H1 (cell line): ENCODE measurements around the gene IL1RAPL1. TPM values are rescaled to one million over a fixed set of nuclear protein-coding genes. Genes with fewer than 3 reads are reported as not detected.

Experiments used
- CTCF ChIA-PET: fragments of 300-600 bp; sonication (Branson Sonifier 250); formaldehyde crosslinking; loops from one replicate; lab custom pipeline; 2021; ENCODE audit not compliant: partially characterized antibody; lab: Charles Lee
- POLR2A ChIA-PET: fragments of 300-600 bp; sonication (Branson Sonifier 250); formaldehyde crosslinking; loops from one replicate; lab custom pipeline; 2021; ENCODE audit warnings: inconsistent platforms; ENCODE audit not compliant: partially characterized antibody; lab: Charles Lee
- DNase-seq, 2 experiments: peaks; one replicate each; pipeline versions ENCODE4 v3.0.0 to v3.0.0-alpha.2; 2010 to 2022; ENCODE audit warnings: low spot score in 2 of 2, low read depth in 1 of 2, mixed read lengths in 1 of 2
- FAIRE-seq: peaks from 2 replicates; lab custom pipeline; 2011; peaks lifted over from hg19 to GRCh38; lab: Jason Lieb, UNC
- H2AFZ ChIP-seq: 2 replicates; pipeline ENCODE4 v1.8.1; 2012; ENCODE audit warnings: low read length, inconsistent platforms
- H2AK5ac ChIP-seq: 2 replicates; pipeline ENCODE4 v1.6.1; 2013; ENCODE audit warnings: low read depth, low read length
- H2BK120ac ChIP-seq: replicated peaks from 2 replicates; pipeline ENCODE3; 2013; ENCODE audit warnings: low read depth, low read length, inconsistent platforms
- H2BK12ac ChIP-seq: 2 replicates; pipeline ENCODE4 v1.6.1; 2013; ENCODE audit warnings: low read depth, low read length
- H2BK15ac ChIP-seq: 2 replicates; pipeline ENCODE4 v1.6.1; 2013; ENCODE audit warnings: low read length
- H2BK20ac ChIP-seq: 2 replicates; pipeline ENCODE4 v1.6.1; 2013; ENCODE audit warnings: low read length
- H2BK5ac ChIP-seq: 2 replicates; pipeline ENCODE4 v1.6.1; 2013; ENCODE audit warnings: low read depth, low read length
- H3K14ac ChIP-seq: 2 replicates; pipeline ENCODE4 v1.6.1; 2013; ENCODE audit warnings: inconsistent platforms; ENCODE audit not compliant: insufficient read length
- H3K18ac ChIP-seq: 2 replicates; pipeline ENCODE4 v1.6.1; 2013; ENCODE audit warnings: low read length; ENCODE audit errors: extremely low read depth
- H3K23ac ChIP-seq: 2 replicates; pipeline ENCODE4 v1.6.1; 2013; ENCODE audit warnings: inconsistent platforms; ENCODE audit not compliant: insufficient read length
- H3K23me2 ChIP-seq: 2 replicates; pipeline ENCODE4 v1.6.1; 2013; ENCODE audit warnings: low read depth, low read length
- H3K27ac ChIP-seq: 2 replicates; pipeline ENCODE4 v1.6.1; 2011; ENCODE audit warnings: low read depth, low read length, inconsistent platforms
- H3K27me3 ChIP-seq, 4 experiments: replicated peaks in 1 of 4; 1 replicate in 1 of 4; 2 replicates in 3 of 4; pipeline versions ENCODE4 v1.6.1 to v1.8.1; 2011 to 2013; ENCODE audit warnings: low read length in 3 of 4, mild to moderate bottlenecking in 3 of 4, inconsistent platforms in 2 of 4, mixed read lengths in 2 of 4, moderate library complexity in 1 of 4; ENCODE audit not compliant: control insufficient read depth in 3 of 4, insufficient read depth in 3 of 4; ENCODE audit errors: extremely low read depth in 1 of 4
- H3K36me3 ChIP-seq, 4 experiments: 2 replicates each; pipeline versions ENCODE4 v1.6.1 to v1.8.1; 2011 to 2013; ENCODE audit warnings: mild to moderate bottlenecking in 4 of 4, low read length in 3 of 4, moderate library complexity in 2 of 4, control low read depth in 1 of 4, inconsistent platforms in 1 of 4; ENCODE audit not compliant: insufficient read depth in 4 of 4, control insufficient read depth in 2 of 4
- H3K4ac ChIP-seq: replicated peaks from 2 replicates; pipeline ENCODE3; 2013; ENCODE audit warnings: low read length, low read depth, mixed read lengths, inconsistent platforms; ENCODE audit not compliant: insufficient read length
- H3K4me1 ChIP-seq, 4 experiments: replicated peaks in 1 of 4; 1 replicate in 1 of 4; 2 replicates in 3 of 4; pipeline versions ENCODE4 v1.6.1 to v1.8.1; 2011 to 2013; ENCODE audit warnings: low read length in 3 of 4, inconsistent platforms in 2 of 4, mixed read lengths in 1 of 4; ENCODE audit not compliant: insufficient read depth in 4 of 4, control insufficient read depth in 3 of 4
- H3K4me2 ChIP-seq, 2 experiments: 2 replicates each; pipeline versions ENCODE4 v1.6.1 to v1.8.1; 2011 to 2013; ENCODE audit warnings: low read depth in 2 of 2, low read length in 2 of 2, control low read depth in 1 of 2, inconsistent platforms in 1 of 2, mild to moderate bottlenecking in 1 of 2; ENCODE audit not compliant: insufficient read depth in 1 of 2
- H3K4me3 ChIP-seq, 4 experiments: fragments of 200-600, 300-600 bp in 1 of 4; sonication (generic), shearing (Covaris generic), sonication (Bioruptor Twin) in 1 of 4; 2 replicates each; pipeline versions ENCODE4 v1.5.1 to v1.8.1; 2011 to 2016; ENCODE audit warnings: low read length in 4 of 4, low read depth in 3 of 4, control low read depth in 2 of 4, inconsistent platforms in 2 of 4, mild to moderate bottlenecking in 2 of 4, mixed read lengths in 1 of 4, moderate library complexity in 1 of 4; ENCODE audit not compliant: insufficient read depth in 2 of 4; ENCODE audit errors: extremely low read depth in 1 of 4
- H3K56ac ChIP-seq: replicated peaks from 2 replicates; pipeline ENCODE3; 2013; ENCODE audit warnings: low read depth, mild to moderate bottlenecking, mixed read lengths, low read length, inconsistent platforms; ENCODE audit not compliant: insufficient read length
- H3K79me1 ChIP-seq: 2 replicates; pipeline ENCODE4 v1.6.1; 2013; ENCODE audit warnings: low read depth, low read length, control low read depth
- H3K79me2 ChIP-seq, 2 experiments: 2 replicates each; pipeline versions ENCODE4 v1.6.1 to v1.8.1; 2012 to 2013; ENCODE audit warnings: low read length in 2 of 2, mild to moderate bottlenecking in 2 of 2, inconsistent platforms in 1 of 2; ENCODE audit not compliant: insufficient read depth in 2 of 2, control insufficient read depth in 1 of 2
- H3K9ac ChIP-seq, 4 experiments: replicated peaks in 1 of 4; 1 replicate in 1 of 4; 2 replicates in 3 of 4; pipeline versions ENCODE4 v1.6.1 to v1.8.1; 2011 to 2013; ENCODE audit warnings: low read depth in 3 of 4, low read length in 3 of 4, control low read depth in 2 of 4, mild to moderate bottlenecking in 2 of 4, moderate library complexity in 2 of 4, inconsistent platforms in 1 of 4; ENCODE audit errors: extremely low read depth in 1 of 4
- H3K9me3 ChIP-seq, 2 experiments: 2 replicates each; pipeline versions ENCODE4 v1.6.1 to v1.8.1; 2012 to 2013; ENCODE audit warnings: mild to moderate bottlenecking in 2 of 2, moderate library complexity in 2 of 2, control low read depth in 1 of 2, inconsistent platforms in 1 of 2, low read depth in 1 of 2, low read length in 1 of 2, mixed read lengths in 1 of 2; ENCODE audit not compliant: insufficient read depth in 2 of 2
- H4K20me1 ChIP-seq, 2 experiments: replicated peaks in 1 of 2; 2 replicates each; pipeline versions ENCODE3 to v1.8.1; 2011 to 2013; ENCODE audit warnings: inconsistent platforms in 2 of 2, low read length in 2 of 2, mild to moderate bottlenecking in 1 of 2; ENCODE audit not compliant: insufficient read depth in 2 of 2, control insufficient read depth in 1 of 2
- H4K5ac ChIP-seq: 2 replicates; pipeline ENCODE4 v1.6.1; 2013; ENCODE audit warnings: low read length, low read depth, mixed read lengths, inconsistent platforms; ENCODE audit not compliant: insufficient read length
- H4K8ac ChIP-seq: 2 replicates; pipeline ENCODE4 v1.8.0; 2013; ENCODE audit warnings: mild to moderate bottlenecking, moderate library complexity, low read length, inconsistent platforms; ENCODE audit not compliant: insufficient read depth; ENCODE audit errors: extremely low read depth
- H4K91ac ChIP-seq: replicated peaks from 2 replicates; pipeline ENCODE3; 2013; ENCODE audit warnings: low read length, mixed read lengths, inconsistent platforms; ENCODE audit not compliant: insufficient read length
- HDAC6 ChIP-seq: IDR thresholded peaks from one replicate; pipeline ENCODE4 v1.7.1; 2012; ENCODE audit warnings: low read depth, mild to moderate bottlenecking, inconsistent platforms, low read length, moderate library complexity
- MAX ChIP-seq: IDR thresholded peaks from 2 replicates; pipeline ENCODE4 v1.6.1; 2012; ENCODE audit warnings: inconsistent platforms
- RAD21 ChIP-seq, 2 experiments: IDR thresholded peaks in 1 of 2; conservative IDR thresholded peaks in 1 of 2; 2 replicates each; pipeline ENCODE4 v1.6.1; 2011; ENCODE audit warnings: low read depth in 2 of 2, low read length in 2 of 2, improper control_type of control experiment in 1 of 2, inconsistent platforms in 1 of 2, mild to moderate bottlenecking in 1 of 2, moderate library complexity in 1 of 2
- RFX5 ChIP-seq: IDR thresholded peaks from 2 replicates; pipeline ENCODE4 v1.6.1; 2011; ENCODE audit warnings: low read depth, low read length, improper control_type of control experiment, borderline replicate concordance
- SAP30 ChIP-seq: fragments of 300-600 bp; sonication (generic); IDR thresholded peaks from 2 replicates; pipeline ENCODE4 v1.7.1; 2012; ENCODE audit warnings: low read length, moderate library complexity, mild to moderate bottlenecking, inconsistent platforms; ENCODE audit not compliant: insufficient read depth, insufficient replicate concordance
- WGBS, 2 experiments: shearing (Covaris generic) in 1 of 2; methylation state at CpG; one replicate each; pipeline versions ENCODE4 v1.1.6 to v1.1.7; 2013 to 2015; ENCODE audit warnings: low lambda C conversion rate in 2 of 2, mixed read lengths in 2 of 2, inconsistent platforms in 1 of 2, low coverage in 1 of 2, missing lambda C conversion rate in 1 of 2; ENCODE audit not compliant: insufficient replicate concordance in 2 of 2, insufficient coverage in 1 of 2, insufficient read length in 1 of 2; ENCODE audit errors: extremely low coverage in 1 of 2, missing lambda C conversion rate in 1 of 2; 5-methylcytosine and 5-hydroxymethylcytosine counted together
- polyA plus RNA-seq, 7 experiments: library from polyadenylated mRNA; depleted of rRNA in 3 of 7; stranded (reverse) in 5 of 7; unstranded in 2 of 7; fragments of >200 nt in 5 of 7; fragments of 200-250 nt in 2 of 7; gene quantifications; 1 replicate in 5 of 7; 2 replicates in 1 of 7; 4 replicates in 1 of 7; pipeline versions ENCODE4 v1.2.1 to v1.2.3, GENCODE V29; 2011 to 2013; ENCODE audit warnings: missing spikeins in 2 of 7, mixed read lengths in 2 of 7
- total RNA-seq: library from RNA; stranded (reverse); fragmentation: NEBNext Ultra II Directional; extraction: Animal tissue kit (Norgen Biotek cat#: 25700); gene quantifications from 2 replicates; pipeline ENCODE4 v1.2.1, GENCODE V29; 2021

The IL1RAPL1 gene
- total and polyA plus RNA-seq, 2 of the 8 experiments (the other 6 are each of a cell fraction or from before 2014, with no cell fraction given) = 0.11 to 0.35 TPM

- no peak overlapping the region for H3K4me2 ChIP-seq
- no peaks in the 10 kb centered on the region for H3K27me3 ChIP-seq
- H3K4ac ChIP-seq = no peak overlapping the region
- H3K18ac ChIP-seq = no peak overlapping the region
- H3K4me3 ChIP-seq = no peak overlapping the region
- no peak overlapping the region for H2BK12ac ChIP-seq
- no peaks in the 10 kb centered on the region for H3K23me2 ChIP-seq
- H3K14ac ChIP-seq = no peak overlapping the region
- H3K9me3 ChIP-seq = no peaks in the 10 kb centered on the region
- no peak overlapping the region for H3K56ac ChIP-seq
- no peak overlapping the region for H2BK15ac ChIP-seq
- H3K79me1 ChIP-seq = no peaks in the 10 kb centered on the region
- H2BK120ac ChIP-seq = no peak overlapping the region
- H3K27ac ChIP-seq = no peak overlapping the region
- no peak overlapping the region for H4K91ac ChIP-seq
- ChIA-PET CTCF (no interaction called here), POLR2A (no interaction called here)
- WGBS, 2 experiments = 91% methylated on average over 4 of the region's 4 CpGs; no CpG with 5 or more reads in 1 of the 2 experiments
- no peak overlapping the region for H2AFZ ChIP-seq
- no peak overlapping the region for H2AK5ac ChIP-seq
- H3K23ac ChIP-seq = no peak overlapping the region
- FAIRE-seq (no peak), DNase-seq (no peak)
- no peak overlapping the region for H4K5ac ChIP-seq
- no peaks in the 10 kb centered on the region for H3K79me2 ChIP-seq
- H4K20me1 ChIP-seq = no peaks in the 10 kb centered on the region
- no peak overlapping the region for H3K9ac ChIP-seq
- TF ChIP-seq HDAC6 (no peak), SAP30 (no peak), RAD21 (IDR thresholded peaks at IDR 0.05 in 1 of 2, conservative IDR thresholded peaks at IDR 0.05 in 1 of 2; ENCODE audit: low read depth in 2 of 2, low read length in 2 of 2) (no peak), MAX (no peak), RFX5 (no peak)
- H4K8ac ChIP-seq = no peak overlapping the region
- no peaks in the 10 kb centered on the region for H3K4me1 ChIP-seq
- no peaks in the 10 kb centered on the region for H3K36me3 ChIP-seq
- H2BK5ac ChIP-seq = no peak overlapping the region
- no peak overlapping the region for H2BK20ac ChIP-seq
Measured at GRCh38 chrX:29145316-29145715, 558.1 kb downstream of the IL1RAPL1 start.
